Activated CD8-positive, alpha-beta memory T cell treated with anti-CD3 and anti-CD28 coated beads, Interleukin-2, amount 50 U/mL, for 48 hours (primary cell): Measurements from ENCODE around the gene FOXP1.

Experiments used
- DNase-seq: peaks from one replicate; pipeline ENCODE4 v3.0.0-alpha.2; 2020

The FOXP1 gene

DNA sequence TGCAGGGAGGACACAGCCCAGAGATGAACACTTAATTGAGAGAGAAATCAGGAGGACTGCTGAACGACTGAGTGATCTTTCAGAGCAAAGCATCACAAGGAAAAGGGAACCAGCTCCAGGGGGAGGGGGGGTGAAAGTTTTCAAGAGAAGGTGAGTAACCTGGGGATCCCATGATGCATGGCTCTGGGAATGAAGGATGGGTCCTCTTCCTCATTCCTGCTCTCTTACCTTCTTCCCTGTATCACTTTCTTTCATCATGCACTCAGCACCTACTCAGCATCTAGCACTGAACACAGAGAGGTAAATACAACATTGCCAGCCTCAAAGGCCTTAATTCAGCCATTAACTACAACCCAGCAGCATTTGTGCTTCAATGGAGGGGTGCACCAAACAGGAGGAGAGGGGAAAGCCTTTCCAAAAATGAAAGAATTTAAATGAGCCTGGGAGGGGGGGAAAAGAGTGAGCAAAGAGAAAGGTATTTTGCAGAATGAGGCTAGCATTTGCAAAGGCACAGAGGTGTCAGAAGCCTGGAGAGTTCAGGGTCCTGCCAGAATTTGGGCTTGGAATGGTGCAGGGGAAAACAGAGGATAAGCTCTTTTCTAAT, 427.4 kb downstream of the FOXP1 start:
- DNase-seq = no peak

DNA sequence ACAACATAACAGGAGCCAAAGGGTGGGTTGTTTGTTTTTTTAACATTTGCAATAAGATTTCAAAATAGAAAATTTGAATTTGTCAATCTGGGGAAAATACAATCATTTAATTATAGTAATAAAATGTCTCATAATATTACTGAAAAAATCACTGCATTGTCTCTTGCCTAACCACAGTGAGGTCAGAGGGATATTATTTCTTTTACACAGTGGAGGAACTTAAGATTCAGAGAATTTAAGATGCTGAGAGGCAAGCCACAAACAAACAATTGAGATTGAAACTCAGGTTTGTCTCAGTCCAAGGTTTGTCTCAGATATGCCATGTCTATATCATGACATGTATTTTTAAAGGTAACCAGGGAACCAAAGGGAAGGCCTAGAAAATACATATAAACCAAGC, 428.7 kb downstream of the FOXP1 start:
- no peak for DNase-seq

GRCh38 chr3:71153713-71154112, 429.8 kb downstream of the FOXP1 start:
- DNase-seq = no peak

DNA sequence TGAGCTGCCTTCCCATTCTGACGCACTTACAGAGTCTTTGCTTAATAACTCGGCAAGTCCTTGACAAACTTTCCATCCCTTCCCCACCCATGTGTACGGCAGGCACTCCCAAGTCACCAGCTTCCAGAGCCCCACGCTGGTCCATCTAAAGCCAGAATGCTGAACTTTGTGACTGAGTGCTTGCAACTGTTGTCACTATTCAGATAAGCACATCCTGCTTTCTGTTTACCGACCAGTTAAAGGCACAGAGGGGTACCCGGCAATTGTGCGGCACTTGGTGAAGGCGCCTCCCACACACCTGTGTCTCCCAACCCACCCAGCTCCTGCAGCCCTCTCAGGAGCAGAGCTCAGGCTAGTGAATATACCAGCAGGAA, 430.6 kb downstream of the FOXP1 start:
- DNase-seq = no peak

GRCh38 chr3:71152039-71152891, 431.3 kb downstream of the FOXP1 start:
- no peak for DNase-seq

DNA sequence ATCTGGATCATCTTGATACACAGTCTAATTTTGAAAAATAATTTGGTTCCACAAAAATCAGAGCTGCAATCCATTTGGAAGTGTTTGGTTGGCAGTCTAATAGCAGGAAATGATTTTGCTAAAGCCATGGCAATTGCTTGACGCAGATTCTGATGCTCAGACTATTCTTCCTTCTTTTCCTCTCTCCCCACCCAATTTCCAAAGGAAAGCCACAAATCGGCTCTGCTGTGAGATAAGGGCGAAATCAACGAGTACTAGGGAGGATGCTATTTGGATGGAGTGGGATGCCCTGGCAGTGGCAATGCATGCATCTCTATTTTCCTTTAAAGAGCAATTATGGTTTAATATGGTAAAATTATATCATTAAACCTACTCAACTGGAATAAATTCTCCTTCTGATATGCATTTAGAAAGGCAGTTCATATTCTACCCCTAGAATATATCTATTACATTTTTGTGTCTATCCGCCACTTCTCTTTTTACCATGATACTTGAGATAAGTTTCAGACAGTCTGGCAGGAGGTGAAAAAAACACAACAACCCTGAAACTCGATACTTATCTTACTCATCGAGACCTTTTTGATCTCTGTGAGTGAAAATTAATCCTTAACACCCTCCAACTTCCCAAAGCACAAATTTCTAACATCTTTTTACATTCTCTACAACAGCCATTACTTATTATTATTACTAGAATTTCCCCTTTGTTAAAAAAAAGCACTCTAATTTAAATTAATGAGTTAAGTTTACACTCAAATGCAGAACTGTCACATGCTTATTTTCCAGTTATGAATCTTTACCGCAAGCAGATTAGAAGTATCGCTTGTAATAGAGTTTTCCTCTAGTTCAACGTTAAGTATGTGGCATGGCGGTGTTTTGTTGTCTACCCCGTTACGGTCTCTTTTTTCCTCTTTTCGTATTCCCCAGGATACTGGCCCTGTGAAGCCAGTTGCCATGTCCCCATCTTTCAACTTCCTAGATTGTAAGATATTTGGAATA, 433.3 kb downstream of the FOXP1 start:
- DNase-seq = no peak

DNA sequence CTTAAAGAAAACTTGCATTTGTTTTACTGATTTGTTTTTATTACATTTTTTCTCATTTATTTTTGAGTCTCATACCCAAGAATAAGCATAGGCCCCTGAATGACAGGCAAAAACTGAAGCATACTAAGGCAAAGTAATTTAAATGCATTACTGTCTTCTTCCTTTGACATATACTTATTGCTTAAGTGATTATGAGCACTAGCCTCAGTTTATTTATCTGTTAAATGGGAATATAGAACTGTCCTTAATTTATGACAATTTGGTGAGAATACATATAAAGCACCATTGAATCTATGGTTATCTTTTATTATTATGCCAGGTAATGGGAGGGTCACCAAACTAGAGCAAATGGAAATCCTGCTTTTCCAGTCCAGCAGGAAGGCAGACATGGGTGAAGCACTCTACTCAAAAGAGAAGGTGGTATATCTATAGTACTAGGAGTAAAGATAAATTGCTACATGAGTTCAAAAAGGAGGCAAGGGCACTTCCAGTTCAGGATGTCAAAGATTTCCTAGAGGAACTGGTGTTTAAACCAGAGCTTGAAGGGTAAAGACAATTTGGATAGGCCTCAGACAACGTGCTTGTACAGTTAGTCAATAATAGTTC, 435.0 kb downstream of the FOXP1 start:
- DNase-seq = no peak

DNA sequence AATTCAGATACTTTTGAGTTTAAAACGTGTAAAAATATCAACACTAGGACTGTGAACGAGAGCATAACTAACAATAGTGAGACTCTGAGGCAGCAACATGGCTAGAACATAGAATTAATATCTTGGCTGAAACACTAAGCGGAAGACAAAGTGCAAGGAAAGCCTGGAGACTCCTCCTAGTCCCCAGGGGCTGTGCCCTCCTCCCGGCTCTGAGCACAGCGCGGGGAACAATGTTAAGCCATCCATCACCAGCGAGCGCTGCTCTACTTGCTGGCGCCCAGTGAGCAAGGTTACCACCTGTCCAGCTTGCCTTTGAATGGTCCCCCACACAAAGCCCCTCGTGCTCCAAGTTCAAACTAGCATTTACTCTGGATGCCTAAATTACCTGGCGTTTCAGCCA, 436.9 kb downstream of the FOXP1 start:
- no peak for DNase-seq

DNA sequence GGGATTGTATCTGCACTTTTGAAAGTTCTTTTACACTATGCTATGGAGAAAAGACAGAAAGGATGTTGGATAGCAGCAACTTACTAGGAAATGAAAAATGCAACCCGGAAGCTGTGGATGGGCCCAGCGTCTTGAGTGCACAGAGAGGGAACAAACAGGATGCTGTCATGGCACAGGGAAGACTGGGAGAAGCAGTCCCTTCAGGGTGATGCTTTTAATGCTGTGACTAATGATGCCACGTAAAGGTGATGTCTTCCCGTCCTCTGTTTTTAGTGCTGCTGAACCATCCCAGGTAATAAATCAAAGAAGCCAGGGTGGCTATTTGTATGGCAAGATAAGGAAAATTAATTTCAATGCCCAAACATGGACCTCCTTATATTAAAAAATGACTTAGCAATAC, 437.6 kb downstream of the FOXP1 start:
- no peak for DNase-seq

GRCh38 chr3:71144525-71145253, 438.8 kb downstream of the FOXP1 start:
- DNase-seq = no peak

GRCh38 chr3:71143493-71143892, 440.0 kb downstream of the FOXP1 start:
- DNase-seq = no peak

- DNase-seq = no peak
Measured at GRCh38 chr3:71142441-71143161, 440.9 kb downstream of the FOXP1 start.

GRCh38 chr3:71140477-71140876, 443.1 kb downstream of the FOXP1 start:
- no peak for DNase-seq

DNA sequence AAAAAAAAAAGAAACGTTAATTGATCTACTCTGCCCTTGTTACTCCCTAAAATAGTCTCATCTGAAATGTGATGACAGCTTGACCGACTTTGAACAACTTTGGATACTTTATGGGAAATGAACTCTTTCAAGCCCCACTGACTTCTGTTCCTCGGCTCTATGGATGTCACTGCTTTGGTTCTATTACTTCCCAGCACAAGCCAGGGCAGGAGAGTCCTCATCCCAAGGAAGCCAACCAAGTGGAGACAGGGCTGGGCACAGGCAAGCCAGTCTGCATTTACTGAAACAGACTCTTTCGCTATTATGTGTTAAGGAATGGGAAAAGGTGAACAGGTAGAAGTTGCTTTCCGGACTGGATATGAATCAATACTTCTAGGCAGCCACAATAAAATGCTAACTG, 444.0 kb downstream of the FOXP1 start:
- no peak for DNase-seq

DNA sequence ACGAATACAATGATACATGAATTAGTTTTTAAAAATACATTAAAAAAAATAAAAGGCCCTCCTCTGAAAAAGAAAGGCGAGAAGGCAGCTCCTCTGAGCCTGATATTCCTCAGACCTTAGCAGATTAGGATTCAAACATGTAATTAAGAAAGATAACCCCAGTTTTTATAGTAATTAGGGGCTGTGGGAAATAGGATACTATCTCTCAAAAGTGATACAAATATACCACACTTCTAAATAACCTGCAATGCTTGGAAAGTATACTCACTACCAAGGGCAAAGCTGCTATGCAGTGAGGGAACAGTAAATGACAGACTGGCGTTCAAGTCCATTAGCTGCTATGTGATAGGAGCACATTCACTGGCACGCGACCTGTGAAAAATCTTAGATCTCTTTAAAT, 445.1 kb downstream of the FOXP1 start:
- no peak for DNase-seq

GRCh38 chr3:71136276-71136675, 447.3 kb downstream of the FOXP1 start:
- no peak for DNase-seq

- no peak for DNase-seq
Measured at GRCh38 chr3:71135373-71136088, 448.0 kb downstream of the FOXP1 start.

DNA sequence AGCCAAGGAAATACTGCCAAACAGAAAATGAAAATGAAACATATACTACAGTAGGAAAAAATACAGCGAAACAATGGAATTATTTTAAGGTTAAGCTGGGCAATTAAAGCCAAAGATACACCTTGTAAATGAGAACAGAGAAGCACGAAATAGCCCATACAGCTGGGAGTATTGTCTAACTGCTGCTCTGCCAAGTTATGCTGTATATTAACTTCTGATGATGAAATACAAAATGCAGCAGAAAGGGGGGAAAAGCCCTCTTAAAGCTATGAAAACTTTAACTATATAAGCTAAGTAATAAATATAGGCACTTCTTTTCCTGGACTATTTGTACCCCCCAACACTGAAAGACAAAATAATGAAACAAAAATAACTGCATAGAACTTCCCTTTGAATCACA, 449.0 kb downstream of the FOXP1 start:
- no peak for DNase-seq

DNA sequence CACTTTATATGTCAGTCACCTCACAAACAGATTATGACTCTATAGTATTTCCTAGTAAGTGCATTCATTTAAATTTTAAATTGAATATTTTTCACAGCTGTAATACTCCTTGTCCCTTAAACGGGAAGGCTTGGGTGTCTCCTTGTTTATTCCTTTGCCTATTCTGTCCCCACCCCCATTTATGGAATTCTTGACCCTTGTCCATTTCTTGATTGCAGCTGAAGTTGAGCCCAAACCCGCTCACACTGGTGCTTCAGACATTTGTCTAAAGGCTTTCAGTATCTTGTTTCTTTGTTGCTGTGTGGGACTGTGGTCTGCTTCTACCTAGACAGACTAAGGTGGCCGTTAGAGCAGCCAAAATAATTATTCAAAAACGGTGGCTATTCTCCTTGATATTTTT, 449.7 kb downstream of the FOXP1 start:
- DNase-seq = no peak

- no peak for DNase-seq
Measured at GRCh38 chr3:71132995-71133730, 450.4 kb downstream of the FOXP1 start.
